Activated CD4-positive, CD25-positive, alpha-beta regulatory T cell treated with anti-CD3 and anti-CD28 coated beads, Interleukin-2, amount 50 U/mL, for 72 hours (primary cell): Measurements from ENCODE around the gene PCDH15.

ENCODE experiments used
- DNase-seq: peaks from one replicate; pipeline ENCODE4 v3.0.0; 2021

The PCDH15 gene

GRCh38 chr10:53839440-53840039 lies 961.5 kb downstream of the PCDH15 start:
- DNase-seq, result no peak

- DNase-seq, result no peak
These were observed 964.4 kb downstream of the PCDH15 start for GRCh38 chr10:53836638-53837037.

GRCh38 chr10:53833908-53834307 lies 967.1 kb downstream of the PCDH15 start:
- no peak for DNase-seq

GRCh38 chr10:53827261-53827660 lies 973.8 kb downstream of the PCDH15 start:
- DNase-seq, result no peak

GRCh38 chr10:53808677-53809372 lies 992.2 kb downstream of the PCDH15 start:
- no peak for DNase-seq

- no peak for DNase-seq
These were observed 1014.7 kb downstream of the PCDH15 start for GRCh38 chr10:53786236-53786900.

- DNase-seq, result no peak
These were observed 1029.3 kb downstream of the PCDH15 start for GRCh38 chr10:53771701-53772100.

- DNase-seq, result no peak
These were observed 1030.1 kb downstream of the PCDH15 start for GRCh38 chr10:53770903-53771302.

- DNase-seq, result no peak
These were observed 1035.7 kb downstream of the PCDH15 start for GRCh38 chr10:53765311-53765710.

GRCh38 chr10:53754596-53755250 lies 1046.3 kb downstream of the PCDH15 start:
- no peak for DNase-seq
